Measurements from ENCODE around the gene MUSTN1. TPM values are rescaled to one million over a fixed set of nuclear protein-coding genes. Genes with fewer than 3 reads are reported as not detected.

The MUSTN1 gene
- total and polyA plus RNA-seq, 4 donors = 0.25 to 12.1 (median 3.9) TPM

DNA sequence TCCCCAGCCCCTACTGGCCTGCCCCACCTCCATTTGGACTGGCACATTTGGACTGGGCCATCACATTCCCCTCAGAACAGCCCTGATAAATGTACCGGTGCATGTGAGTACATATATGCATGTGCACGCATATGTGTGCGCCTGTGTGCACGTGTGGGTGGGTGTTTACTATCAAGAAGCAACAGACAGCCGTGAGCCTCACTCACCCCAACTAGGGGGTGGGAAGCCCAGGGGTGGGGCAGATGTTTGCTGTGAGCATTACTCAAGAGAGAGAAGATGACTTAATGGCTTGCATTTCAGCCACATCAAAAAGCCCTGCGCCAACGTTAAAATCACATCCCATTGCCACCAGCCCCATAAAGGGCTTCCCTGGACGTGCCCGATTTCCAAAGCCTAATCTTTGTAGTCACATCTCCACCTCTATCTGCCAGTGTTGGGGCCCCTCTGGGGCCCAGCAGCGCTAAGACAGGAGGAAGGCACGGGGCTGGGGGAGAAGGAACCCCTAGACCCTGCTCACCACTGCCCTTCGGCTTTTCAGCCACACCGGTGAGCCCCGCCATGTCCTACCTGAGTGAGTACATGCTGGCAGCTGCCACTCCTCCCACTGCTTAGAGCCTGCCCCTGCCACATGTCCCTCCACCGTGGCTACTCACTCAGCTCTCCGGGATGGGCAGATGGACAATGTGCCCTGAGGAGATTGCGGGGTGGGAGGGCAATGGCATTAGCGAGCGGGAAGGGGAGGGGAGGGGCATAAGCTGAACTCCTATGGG, 29.4 kb downstream of the MUSTN1 start:
- peaks cover 32 to 85% (median 66%) of the 10 kb centered on the region in 4 donors for H3K36me3 ChIP-seq (ENCODE audit: control insufficient read depth in 4 of 4, insufficient read depth in 3 of 4, low read depth in 1 of 4, low read length in 3 of 4)
- no peak overlapping the region for H3K27ac ChIP-seq (ENCODE audit: low read depth in 1 of 2, low read length in 2 of 2)
- WGBS = 87% methylated on average over 19 of the region's 19 CpGs
- DNase-seq (ENCODE audit: low spot score) = no peak
- no peaks in the 10 kb centered on the region for H3K27me3 ChIP-seq (ENCODE audit: control insufficient read depth in 4 of 4, insufficient read depth in 4 of 4, low read length in 3 of 4)
- H3K4me3 ChIP-seq (ENCODE audit: low read depth in 1 of 3, low read length in 3 of 3) = no peak overlapping the region
- no peak for TF ChIP-seq FOXA2 (IDR thresholded peaks at IDR 0.05)
- TF ChIP-seq RXRA (IDR thresholded peaks at IDR 0.05) = no peak
- no peak for TF ChIP-seq RAD21 (IDR thresholded peaks at IDR 0.05)
- no peak for TF ChIP-seq NR2F2 (IDR thresholded peaks at IDR 0.05)
- TF ChIP-seq, protein P1, sequence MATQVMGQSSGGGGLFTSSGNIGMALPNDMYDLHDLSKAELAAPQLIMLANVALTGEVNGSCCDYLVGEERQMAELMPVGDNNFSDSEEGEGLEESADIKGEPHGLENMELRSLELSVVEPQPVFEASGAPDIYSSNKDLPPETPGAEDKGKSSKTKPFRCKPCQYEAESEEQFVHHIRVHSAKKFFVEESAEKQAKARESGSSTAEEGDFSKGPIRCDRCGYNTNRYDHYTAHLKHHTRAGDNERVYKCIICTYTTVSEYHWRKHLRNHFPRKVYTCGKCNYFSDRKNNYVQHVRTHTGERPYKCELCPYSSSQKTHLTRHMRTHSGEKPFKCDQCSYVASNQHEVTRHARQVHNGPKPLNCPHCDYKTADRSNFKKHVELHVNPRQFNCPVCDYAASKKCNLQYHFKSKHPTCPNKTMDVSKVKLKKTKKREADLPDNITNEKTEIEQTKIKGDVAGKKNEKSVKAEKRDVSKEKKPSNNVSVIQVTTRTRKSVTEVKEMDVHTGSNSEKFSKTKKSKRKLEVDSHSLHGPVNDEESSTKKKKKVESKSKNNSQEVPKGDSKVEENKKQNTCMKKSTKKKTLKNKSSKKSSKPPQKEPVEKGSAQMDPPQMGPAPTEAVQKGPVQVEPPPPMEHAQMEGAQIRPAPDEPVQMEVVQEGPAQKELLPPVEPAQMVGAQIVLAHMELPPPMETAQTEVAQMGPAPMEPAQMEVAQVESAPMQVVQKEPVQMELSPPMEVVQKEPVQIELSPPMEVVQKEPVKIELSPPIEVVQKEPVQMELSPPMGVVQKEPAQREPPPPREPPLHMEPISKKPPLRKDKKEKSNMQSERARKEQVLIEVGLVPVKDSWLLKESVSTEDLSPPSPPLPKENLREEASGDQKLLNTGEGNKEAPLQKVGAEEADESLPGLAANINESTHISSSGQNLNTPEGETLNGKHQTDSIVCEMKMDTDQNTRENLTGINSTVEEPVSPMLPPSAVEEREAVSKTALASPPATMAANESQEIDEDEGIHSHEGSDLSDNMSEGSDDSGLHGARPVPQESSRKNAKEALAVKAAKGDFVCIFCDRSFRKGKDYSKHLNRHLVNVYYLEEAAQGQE (IDR thresholded peaks at IDR 0.05) = no peak
- no peak for TF ChIP-seq HNF4A (conservative IDR thresholded peaks at IDR 0.05)
- no peak for TF ChIP-seq FOXA1 (IDR thresholded peaks at IDR 0.05)
- TF ChIP-seq, protein P2, sequence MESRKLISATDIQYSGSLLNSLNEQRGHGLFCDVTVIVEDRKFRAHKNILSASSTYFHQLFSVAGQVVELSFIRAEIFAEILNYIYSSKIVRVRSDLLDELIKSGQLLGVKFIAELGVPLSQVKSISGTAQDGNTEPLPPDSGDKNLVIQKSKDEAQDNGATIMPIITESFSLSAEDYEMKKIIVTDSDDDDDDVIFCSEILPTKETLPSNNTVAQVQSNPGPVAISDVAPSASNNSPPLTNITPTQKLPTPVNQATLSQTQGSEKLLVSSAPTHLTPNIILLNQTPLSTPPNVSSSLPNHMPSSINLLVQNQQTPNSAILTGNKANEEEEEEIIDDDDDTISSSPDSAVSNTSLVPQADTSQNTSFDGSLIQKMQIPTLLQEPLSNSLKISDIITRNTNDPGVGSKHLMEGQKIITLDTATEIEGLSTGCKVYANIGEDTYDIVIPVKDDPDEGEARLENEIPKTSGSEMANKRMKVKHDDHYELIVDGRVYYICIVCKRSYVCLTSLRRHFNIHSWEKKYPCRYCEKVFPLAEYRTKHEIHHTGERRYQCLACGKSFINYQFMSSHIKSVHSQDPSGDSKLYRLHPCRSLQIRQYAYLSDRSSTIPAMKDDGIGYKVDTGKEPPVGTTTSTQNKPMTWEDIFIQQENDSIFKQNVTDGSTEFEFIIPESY (IDR thresholded peaks at IDR 0.05) = no peak
- no peak for TF ChIP-seq YY1 (IDR thresholded peaks at IDR 0.05)
- TF ChIP-seq SP1 (IDR thresholded peaks at IDR 0.05) = no peak
- no peak for TF ChIP-seq EGR1 (IDR thresholded peaks at IDR 0.05; ENCODE audit: low read depth in 2 of 2)
- TF ChIP-seq, protein P3, sequence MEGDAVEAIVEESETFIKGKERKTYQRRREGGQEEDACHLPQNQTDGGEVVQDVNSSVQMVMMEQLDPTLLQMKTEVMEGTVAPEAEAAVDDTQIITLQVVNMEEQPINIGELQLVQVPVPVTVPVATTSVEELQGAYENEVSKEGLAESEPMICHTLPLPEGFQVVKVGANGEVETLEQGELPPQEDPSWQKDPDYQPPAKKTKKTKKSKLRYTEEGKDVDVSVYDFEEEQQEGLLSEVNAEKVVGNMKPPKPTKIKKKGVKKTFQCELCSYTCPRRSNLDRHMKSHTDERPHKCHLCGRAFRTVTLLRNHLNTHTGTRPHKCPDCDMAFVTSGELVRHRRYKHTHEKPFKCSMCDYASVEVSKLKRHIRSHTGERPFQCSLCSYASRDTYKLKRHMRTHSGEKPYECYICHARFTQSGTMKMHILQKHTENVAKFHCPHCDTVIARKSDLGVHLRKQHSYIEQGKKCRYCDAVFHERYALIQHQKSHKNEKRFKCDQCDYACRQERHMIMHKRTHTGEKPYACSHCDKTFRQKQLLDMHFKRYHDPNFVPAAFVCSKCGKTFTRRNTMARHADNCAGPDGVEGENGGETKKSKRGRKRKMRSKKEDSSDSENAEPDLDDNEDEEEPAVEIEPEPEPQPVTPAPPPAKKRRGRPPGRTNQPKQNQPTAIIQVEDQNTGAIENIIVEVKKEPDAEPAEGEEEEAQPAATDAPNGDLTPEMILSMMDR (IDR thresholded peaks at IDR 0.05; ENCODE audit: low read depth, low read length, missing input control) = no peak
- TF ChIP-seq, protein P4, sequence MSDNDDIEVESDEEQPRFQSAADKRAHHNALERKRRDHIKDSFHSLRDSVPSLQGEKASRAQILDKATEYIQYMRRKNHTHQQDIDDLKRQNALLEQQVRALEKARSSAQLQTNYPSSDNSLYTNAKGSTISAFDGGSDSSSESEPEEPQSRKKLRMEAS (IDR thresholded peaks at IDR 0.05) = no peak
- no peak for TF ChIP-seq TAF1 (conservative IDR thresholded peaks at IDR 0.05)
- no peak for TF ChIP-seq GABPA (IDR thresholded peaks at IDR 0.05 in 1 of 2, conservative IDR thresholded peaks at IDR 0.05 in 1 of 2)
- no peaks in the 10 kb centered on the region for H3K9me3 ChIP-seq (ENCODE audit: control insufficient read depth in 4 of 4, low read length in 3 of 4)
- no peak overlapping the region for H3K9ac ChIP-seq (ENCODE audit: low read depth in 1 of 2, low read length in 2 of 2)
- H3K4me1 ChIP-seq (ENCODE audit: control insufficient read depth in 4 of 4, insufficient read depth in 4 of 4, low read length in 3 of 4) = peaks cover 0 to 11% (median 3%) of the 10 kb centered on the region in 4 donors

Data from liver (tissue), 9 donors.